GM12878 (cell line): ENCODE measurements around the gene MYO1H. TPM values are rescaled to one million over a fixed set of nuclear protein-coding genes. Genes with fewer than 3 reads are reported as not detected.

Experiments used
- ATAC-seq: fragments of 200-7000 bp; cut with Tn5 transposase; 3 replicates; pipeline ENCODE4 v1.9.1; 2020; ENCODE audit warnings: mild to moderate bottlenecking, moderate library complexity
- BruUV-seq: library from RNA; stranded (reverse); fragments of 400-500 nt; replicated peaks from 2 replicates; lab custom pipeline; 2021; lab: Mats Ljungman, UMichigan
- CTCF ChIA-PET: fragments of 300-600 bp; sonication (Branson Sonifier 250); formaldehyde crosslinking; extraction: SDS; loops from one replicate; lab custom pipeline; 2021; ENCODE audit warnings: inconsistent platforms; lab: Yijun Ruan, JAX
- POLR2A ChIA-PET: fragments of 350-600 bp; formaldehyde crosslinking; extraction: SDS; loops from one replicate; lab custom pipeline; 2021; ENCODE audit warnings: inconsistent platforms; lab: Charles Lee
- RAD21 ChIA-PET: fragments of 300-600 bp; sonication (Branson Sonifier 250); formaldehyde crosslinking; loops from one replicate; lab custom pipeline; 2023; ENCODE audit warnings: antibody characterized with exemption; ENCODE audit not compliant: unreplicated experiment; lab: Charles Lee
- SMC1A ChIA-PET: fragments of 300-600 bp; sonication (Branson Sonifier 250); formaldehyde crosslinking; loops from one replicate; lab custom pipeline; 2023; ENCODE audit not compliant: unreplicated experiment, uncharacterized antibody; lab: Charles Lee
- DNase-seq: peaks from one replicate; pipeline ENCODE4 v3.0.0-alpha.2; 2011; ENCODE audit warnings: low read depth, low spot score
- FAIRE-seq: peaks from 3 replicates; lab custom pipeline; 2011; peaks lifted over from hg19 to GRCh38; lab: Jason Lieb, UNC
- H2AFZ ChIP-seq: 2 replicates; pipeline ENCODE4 v1.6.0; 2011; ENCODE audit warnings: low read depth, low read length, control low read depth; ENCODE audit not compliant: control insufficient read depth
- H3K27ac ChIP-seq: 2 replicates; pipeline ENCODE4 v1.5.1; 2011; ENCODE audit warnings: control low read depth; ENCODE audit not compliant: control insufficient read depth, insufficient read depth
- H3K27me3 ChIP-seq, 2 experiments: replicated peaks in 1 of 2; 2 replicates each; pipeline versions ENCODE4 v1.6.0 to v1.6.1; 2011; ENCODE audit warnings: low read length in 1 of 2; ENCODE audit not compliant: control insufficient read depth in 2 of 2, insufficient read depth in 2 of 2
- H3K36me3 ChIP-seq, 2 experiments: 2 replicates each; pipeline ENCODE4 v1.5.1; 2011; ENCODE audit warnings: low read length in 1 of 2; ENCODE audit not compliant: control insufficient read depth in 2 of 2, insufficient read depth in 2 of 2
- H3K4me1 ChIP-seq: 2 replicates; pipeline ENCODE4 v1.6.1; 2011; ENCODE audit warnings: mild to moderate bottlenecking, low read length, moderate library complexity, mixed read lengths; ENCODE audit not compliant: control insufficient read depth, insufficient read depth
- H3K4me2 ChIP-seq: 2 replicates; pipeline ENCODE4 v1.6.0; 2011; ENCODE audit warnings: control low read depth; ENCODE audit not compliant: control insufficient read depth, insufficient read depth
- H3K4me3 ChIP-seq: fragments of 200-600 bp; sonication (generic); 2 replicates; pipeline ENCODE4 v1.5.1; 2016
- H3K79me2 ChIP-seq: 2 replicates; pipeline ENCODE4 v1.6.0; 2011; ENCODE audit warnings: low read length; ENCODE audit not compliant: control insufficient read depth, insufficient read depth
- H3K9ac ChIP-seq: 2 replicates; pipeline ENCODE4 v1.8.0; 2011; ENCODE audit warnings: low read length, control low read depth, mixed read lengths; ENCODE audit not compliant: control insufficient read depth, insufficient read depth
- H3K9me3 ChIP-seq: replicated peaks from 3 replicates; pipeline ENCODE4 v1.5.1; 2011; ENCODE audit warnings: mild to moderate bottlenecking, low read length; ENCODE audit not compliant: control insufficient read depth, insufficient read depth
- H4K20me1 ChIP-seq: 2 replicates; pipeline ENCODE4 v1.6.0; 2011; ENCODE audit not compliant: control insufficient read depth, insufficient read depth
- ATF7 ChIP-seq: fragments of 450-650 bp; IDR thresholded peaks from 2 replicates; pipeline ENCODE4 v1.6.1; 2016; ENCODE audit warnings: low read depth, mild to moderate bottlenecking
- EED ChIP-seq: sonication (generic); IDR thresholded peaks from 2 replicates; pipeline ENCODE4 v1.6.1; 2016; ENCODE audit warnings: antibody characterized with exemption, low read depth
- JUNB ChIP-seq: IDR thresholded peaks from 2 replicates; pipeline ENCODE4 v1.6.1; 2016; ENCODE audit warnings: antibody characterized with exemption, mild to moderate bottlenecking
- NR2F1 ChIP-seq: fragments of 450-650 bp; conservative IDR thresholded peaks from 2 replicates; pipeline ENCODE4 v1.6.1; 2017; ENCODE audit warnings: mild to moderate bottlenecking
- RAD51 ChIP-seq: fragments of 450-650 bp; IDR thresholded peaks from 2 replicates; pipeline ENCODE4 v1.6.1; 2016; ENCODE audit warnings: moderate library complexity, mild to moderate bottlenecking, inconsistent platforms
- SMAD5 ChIP-seq: IDR thresholded peaks from 2 replicates; pipeline ENCODE4 v1.6.1; 2016; ENCODE audit warnings: antibody characterized with exemption, low read depth
- SMC3 ChIP-seq: IDR thresholded peaks from 2 replicates; pipeline ENCODE4 v1.6.1; 2011; ENCODE audit warnings: low read length, improper control_type of control experiment, borderline replicate concordance
- SREBF1 ChIP-seq: IDR thresholded peaks from 2 replicates; pipeline ENCODE4 v1.6.1; 2012; ENCODE audit warnings: mild to moderate bottlenecking, low read length
- TCF12 ChIP-seq: IDR thresholded peaks from 2 replicates; pipeline ENCODE4 v1.6.1; 2011; ENCODE audit warnings: low read depth, mild to moderate bottlenecking, low read length
- ZNF24 ChIP-seq: fragments of 450-650 bp; IDR thresholded peaks from 2 replicates; pipeline ENCODE4 v1.6.1; 2017; ENCODE audit warnings: antibody characterized with exemption, mild to moderate bottlenecking
- WGBS: methylation state at CpG from one replicate; pipeline ENCODE4 v1.1.6; 2016; ENCODE audit warnings: low lambda C conversion rate; ENCODE audit not compliant: insufficient replicate concordance, insufficient coverage; ENCODE audit errors: missing lambda C conversion rate; 5-methylcytosine and 5-hydroxymethylcytosine counted together
- in situ Hi-C: fragments of 300-500 bp; cut with MboI; formaldehyde crosslinking; loops from 9 replicates; pipeline ENCODE4 v1.14.3; 2018; ENCODE audit warnings: mixed read lengths
- intact Hi-C: fragments of 100-400 bp; cut with micrococcal nuclease; formaldehyde crosslinking; loops from one replicate; pipeline ENCODE4 v1.14.2; 2022; ENCODE audit not compliant: unreplicated experiment
- polyA plus RNA-seq, 11 experiments: library from polyadenylated mRNA; depleted of rRNA in 4 of 11; unstranded in 6 of 11; stranded (reverse) in 5 of 11; fragments of >200 nt; fragmentation: Nextera tagmentation in 4 of 11; fragmentation: Illumina TruSeq in 1 of 11; extraction: Ambion mirVana in 4 of 11; extraction: Trizol in 1 of 11; gene quantifications; 1 replicate in 1 of 11; 2 replicates in 10 of 11; pipeline versions ENCODE4 v1.2.1 to v1.2.3, GENCODE V29; 2011 to 2016; ENCODE audit warnings: inconsistent platforms in 2 of 11, missing spikeins in 2 of 11, low read depth in 1 of 11
- total RNA-seq, 4 experiments: library from RNA; depleted of rRNA in 3 of 4; stranded (reverse); fragments of >200 nt in 3 of 4; fragmentation: Illumina TruSeq in 1 of 4; extraction: Trizol in 1 of 4; gene quantifications; 2 replicates each; pipeline versions ENCODE4 v1.2.1 to v1.2.3, GENCODE V29; 2013 to 2021
- TF ChIP-seq, protein P1 (sequence below): IDR thresholded peaks from 2 replicates; pipeline ENCODE4 v1.6.1; 2011; ENCODE audit warnings: borderline replicate concordance, low read depth, mild to moderate bottlenecking, moderate library complexity, mixed read lengths, low read length; ENCODE audit not compliant: insufficient read depth; ENCODE audit errors: extremely low read length
- TF ChIP-seq, protein P2 (sequence below): fragments of 450-650 bp; IDR thresholded peaks from 2 replicates; pipeline ENCODE4 v1.6.1; 2018; ENCODE audit warnings: mild to moderate bottlenecking, low read depth, moderate library complexity; ENCODE audit not compliant: partially characterized antibody

The MYO1H gene
- total and polyA plus RNA-seq, 10 of the 15 experiments (the other 5 are each of a cell fraction or from before 2014, with no cell fraction given): 0.05 TPM; not detected in 9

- ChIA-PET CTCF (no interaction called here), POLR2A (no interaction called here), SMC1A (no interaction called here), RAD21 (no interaction called here)
- no peaks in the 10 kb centered on the region for H4K20me1 ChIP-seq
- TF ChIP-seq RAD51 (no peak), ZNF24 (no peak), ATF7 (no peak), EED (no peak), NR2F1 (no peak), TCF12 (no peak), SMC3 (no peak), SREBF1 (no peak), SMAD5 (no peak), JUNB (no peak)
- TF ChIP-seq, protein P1, sequence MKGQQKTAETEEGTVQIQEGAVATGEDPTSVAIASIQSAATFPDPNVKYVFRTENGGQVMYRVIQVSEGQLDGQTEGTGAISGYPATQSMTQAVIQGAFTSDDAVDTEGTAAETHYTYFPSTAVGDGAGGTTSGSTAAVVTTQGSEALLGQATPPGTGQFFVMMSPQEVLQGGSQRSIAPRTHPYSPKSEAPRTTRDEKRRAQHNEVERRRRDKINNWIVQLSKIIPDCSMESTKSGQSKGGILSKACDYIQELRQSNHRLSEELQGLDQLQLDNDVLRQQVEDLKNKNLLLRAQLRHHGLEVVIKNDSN: no peak
- TF ChIP-seq, protein P2, sequence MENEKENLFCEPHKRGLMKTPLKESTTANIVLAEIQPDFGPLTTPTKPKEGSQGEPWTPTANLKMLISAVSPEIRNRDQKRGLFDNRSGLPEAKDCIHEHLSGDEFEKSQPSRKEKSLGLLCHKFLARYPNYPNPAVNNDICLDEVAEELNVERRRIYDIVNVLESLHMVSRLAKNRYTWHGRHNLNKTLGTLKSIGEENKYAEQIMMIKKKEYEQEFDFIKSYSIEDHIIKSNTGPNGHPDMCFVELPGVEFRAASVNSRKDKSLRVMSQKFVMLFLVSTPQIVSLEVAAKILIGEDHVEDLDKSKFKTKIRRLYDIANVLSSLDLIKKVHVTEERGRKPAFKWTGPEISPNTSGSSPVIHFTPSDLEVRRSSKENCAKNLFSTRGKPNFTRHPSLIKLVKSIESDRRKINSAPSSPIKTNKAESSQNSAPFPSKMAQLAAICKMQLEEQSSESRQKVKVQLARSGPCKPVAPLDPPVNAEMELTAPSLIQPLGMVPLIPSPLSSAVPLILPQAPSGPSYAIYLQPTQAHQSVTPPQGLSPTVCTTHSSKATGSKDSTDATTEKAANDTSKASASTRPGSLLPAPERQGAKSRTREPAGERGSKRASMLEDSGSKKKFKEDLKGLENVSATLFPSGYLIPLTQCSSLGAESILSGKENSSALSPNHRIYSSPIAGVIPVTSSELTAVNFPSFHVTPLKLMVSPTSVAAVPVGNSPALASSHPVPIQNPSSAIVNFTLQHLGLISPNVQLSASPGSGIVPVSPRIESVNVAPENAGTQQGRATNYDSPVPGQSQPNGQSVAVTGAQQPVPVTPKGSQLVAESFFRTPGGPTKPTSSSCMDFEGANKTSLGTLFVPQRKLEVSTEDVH: no peak
- intact Hi-C loops: no loop called here
- no peak for FAIRE-seq
- no peak for DNase-seq
- BruUV-seq: no TSS peak
- no peak overlapping the region for H3K4me3 ChIP-seq
- no peaks in the 10 kb centered on the region for H3K36me3 ChIP-seq
- H3K27me3 ChIP-seq: peaks cover 6 to 12% of the 10 kb centered on the region in 2 experiments; a peak in 3 of 4 replicates
- H3K79me2 ChIP-seq: no peaks in the 10 kb centered on the region
- ATAC-seq: no peak
- H3K27ac ChIP-seq: no peak overlapping the region
- in situ Hi-C loops: no loop called here
- H3K9ac ChIP-seq: no peak overlapping the region
- no peak overlapping the region for H3K4me2 ChIP-seq
- no peaks in the 10 kb centered on the region for H3K4me1 ChIP-seq
- H2AFZ ChIP-seq: no peak overlapping the region
- H3K9me3 ChIP-seq: no peaks in the 10 kb centered on the region
- WGBS: 1% methylated on average over 8 of the region's 8 CpGs
These were observed 43.2 kb upstream of the MYO1H start for GRCh38 chr12:109304485-109304884.
